Measurements from ENCODE around the gene MYL9.
"Not testable (repeated sequence)": the region's sequence is repeated elsewhere in the genome, so short reads cannot be mapped to it uniquely, and the experiment has no call there.

MYL9 gene

GRCh38 chr20:36541227-36541767 lies at the start of gene MYL9:
MYL9 (plus strand) TSS chr20:36541519; CDS start chr20:36544885, 3,366 bp downstream.
- DNase-seq (ENCODE audit: low spot score) = no peak

GRCh38 chr20:36491901-36492617 lies 49.3 kb upstream of the MYL9 start:
- DNase-seq (ENCODE audit: low spot score) = peak; percentile 59

- DNase-seq (ENCODE audit: low spot score) = no peak
Observed at GRCh38 chr20:36493051-36493800, 48.1 kb upstream of the MYL9 start.

GRCh38 chr20:36493801-36494114 lies 47.6 kb upstream of the MYL9 start:
- DNase-seq (ENCODE audit: low spot score) = no peak

- no peak for DNase-seq (ENCODE audit: low spot score)
Observed at GRCh38 chr20:36496707-36497669, 44.3 kb upstream of the MYL9 start.

- no peak for DNase-seq (ENCODE audit: low spot score)
Observed at GRCh38 chr20:36497856-36498255, 43.5 kb upstream of the MYL9 start.

- DNase-seq (ENCODE audit: low spot score) = no peak
Observed at GRCh38 chr20:36498386-36499179, 42.7 kb upstream of the MYL9 start.

DNA sequence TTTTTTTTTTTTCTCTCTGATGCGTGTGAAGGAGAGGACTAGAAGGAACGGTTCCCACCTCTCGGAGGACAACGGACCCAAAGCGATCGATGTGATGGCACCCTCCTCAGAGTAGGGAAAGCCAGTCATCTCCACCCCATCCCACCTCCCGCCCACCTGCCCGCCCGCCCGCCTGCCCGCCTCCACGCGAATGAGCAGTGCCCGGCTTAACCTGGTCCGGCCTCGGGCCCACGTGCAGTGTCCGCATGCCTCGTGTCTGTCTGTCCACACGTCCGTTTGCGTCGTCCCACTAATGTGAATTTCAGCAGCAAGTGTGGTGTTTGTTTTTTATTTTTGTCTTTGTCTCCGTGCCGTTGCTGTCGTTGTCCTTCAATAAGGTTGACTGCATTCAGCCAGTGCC lies 42.1 kb upstream of the MYL9 start:
- DNase-seq (ENCODE audit: low spot score) = no peak

DNA sequence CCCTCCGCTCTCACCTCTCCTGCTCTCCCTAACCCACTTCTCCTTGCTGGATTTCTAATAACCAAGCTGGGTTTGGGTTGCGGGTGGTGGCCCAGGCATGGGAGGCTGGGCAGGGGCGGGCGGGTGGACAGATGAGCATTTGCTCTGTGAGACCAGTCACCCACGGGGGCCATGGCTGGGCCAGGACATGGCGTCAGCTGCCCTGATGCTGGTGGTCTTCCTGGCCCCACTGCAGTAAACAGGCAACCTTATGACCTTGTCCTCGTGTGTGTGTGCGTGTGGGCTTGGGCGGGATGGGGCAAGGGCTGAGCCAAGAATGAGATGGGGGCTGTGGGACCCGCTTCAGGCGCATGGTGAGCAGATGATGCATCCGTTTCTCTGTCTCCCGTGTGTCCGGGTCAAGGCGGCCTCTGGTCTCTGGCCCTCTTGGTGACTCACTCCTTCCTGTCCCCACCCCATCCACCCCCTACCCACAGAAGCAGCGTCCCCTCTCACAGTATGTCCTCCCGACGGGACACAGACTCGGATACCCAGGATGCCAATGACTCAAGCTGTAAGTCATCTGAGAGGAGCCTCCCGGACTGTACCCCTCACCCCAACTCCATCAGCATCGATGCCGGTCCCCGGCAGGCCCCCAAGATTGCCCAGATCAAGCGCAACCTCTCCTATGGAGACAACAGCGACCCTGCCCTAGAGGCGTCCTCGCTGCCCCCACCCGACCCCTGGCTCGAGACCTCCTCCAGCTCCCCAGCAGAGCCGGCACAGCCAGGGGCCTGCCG lies 41.4 kb upstream of the MYL9 start:
- DNase-seq (ENCODE audit: low spot score) = no peak

- DNase-seq (ENCODE audit: low spot score) = peak; percentile 12
Observed at GRCh38 chr20:36501367-36502006, 39.8 kb upstream of the MYL9 start.

DNA sequence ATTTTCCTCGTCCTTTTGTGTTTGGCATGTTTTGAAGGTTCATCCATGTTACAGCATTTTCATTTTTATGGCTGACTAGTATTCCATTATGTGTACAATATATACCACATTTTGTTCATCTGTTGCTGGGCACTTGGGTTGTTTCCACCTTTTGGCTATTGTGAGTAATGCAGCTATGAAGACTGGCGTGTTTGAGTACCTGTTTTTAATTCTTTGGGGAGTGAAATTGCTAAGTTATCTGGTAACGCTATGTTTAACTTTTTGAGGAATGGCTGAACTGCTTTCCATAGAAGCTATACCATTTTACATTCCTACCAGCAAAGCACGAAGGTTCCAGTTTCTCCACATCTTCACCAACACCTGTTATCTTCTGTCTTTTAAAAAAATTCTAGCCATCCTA lies 37.0 kb upstream of the MYL9 start:
- DNase-seq (ENCODE audit: low spot score) = no peak

GRCh38 chr20:36506253-36506652 lies 35.1 kb upstream of the MYL9 start:
- DNase-seq (ENCODE audit: low spot score) = peak; percentile 26

DNA sequence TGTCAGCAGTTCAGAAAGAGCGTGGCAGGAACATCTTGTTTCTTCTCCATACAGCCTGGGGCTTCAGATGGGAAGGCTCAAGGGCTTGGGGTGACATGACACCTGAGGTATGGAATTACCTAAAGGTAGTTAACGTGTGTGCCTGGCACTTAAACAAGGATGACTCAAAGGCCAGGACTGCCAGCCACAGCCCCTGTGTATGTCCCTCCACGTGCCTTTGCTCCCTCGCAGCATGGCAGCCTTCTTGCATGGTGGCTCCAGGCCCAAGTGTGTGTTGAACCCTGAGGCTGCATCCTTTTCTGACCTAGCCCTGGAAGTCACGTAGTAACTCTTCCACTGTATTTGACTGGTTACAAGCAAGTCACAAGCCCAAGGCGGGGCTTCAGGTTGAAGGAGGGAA lies 33.6 kb upstream of the MYL9 start:
- no peak for DNase-seq (ENCODE audit: low spot score)

- DNase-seq (ENCODE audit: low spot score) = no peak
Observed at GRCh38 chr20:36519012-36519719, 22.2 kb upstream of the MYL9 start.

- DNase-seq (ENCODE audit: low spot score) = no peak
Observed at GRCh38 chr20:36519944-36520343, 21.4 kb upstream of the MYL9 start.

DNA sequence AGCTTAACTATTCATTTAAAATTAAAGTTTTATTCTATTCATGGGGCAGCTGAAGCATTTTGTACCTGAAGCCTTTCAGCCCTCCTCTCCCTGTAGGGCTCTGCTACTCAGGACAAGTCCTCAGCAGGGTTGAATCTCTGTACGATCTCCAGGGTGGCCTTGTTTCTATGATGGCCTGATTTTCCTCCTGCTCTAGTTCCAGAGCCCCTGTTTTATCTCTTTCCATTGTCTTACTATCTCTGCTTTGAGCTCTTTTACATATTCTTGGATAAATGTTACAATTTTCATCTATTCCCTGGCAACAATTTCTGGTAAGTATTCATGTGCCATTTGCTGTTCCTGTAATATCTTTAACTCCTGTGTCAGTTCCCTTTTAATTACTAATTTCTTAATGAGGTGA lies 19.8 kb upstream of the MYL9 start:
- no peak for DNase-seq (ENCODE audit: low spot score)

DNA sequence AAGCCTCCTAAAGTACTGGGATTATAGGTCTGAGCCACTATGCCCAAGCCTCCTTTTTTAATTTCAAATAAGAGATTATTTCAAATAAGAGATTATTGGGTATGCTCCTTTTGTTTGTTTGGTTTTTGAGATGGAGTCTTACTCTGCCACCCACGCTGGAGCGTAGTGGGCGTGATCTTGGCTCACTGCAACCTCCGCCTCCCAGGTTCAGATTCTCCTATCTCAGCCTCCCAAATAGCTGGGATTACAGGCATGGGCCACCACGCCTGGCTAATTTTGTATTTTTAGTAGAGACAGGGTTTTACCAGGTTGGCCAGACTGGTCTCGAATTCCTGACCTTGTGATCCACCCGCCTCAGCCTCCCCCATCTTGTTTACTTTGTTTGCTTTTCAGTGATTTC lies 18.9 kb upstream of the MYL9 start:
- DNase-seq (ENCODE audit: low spot score) = not testable (repeated sequence)

- no peak for DNase-seq (ENCODE audit: low spot score)
Observed at GRCh38 chr20:36523341-36523740, 18.0 kb upstream of the MYL9 start.

DNA sequence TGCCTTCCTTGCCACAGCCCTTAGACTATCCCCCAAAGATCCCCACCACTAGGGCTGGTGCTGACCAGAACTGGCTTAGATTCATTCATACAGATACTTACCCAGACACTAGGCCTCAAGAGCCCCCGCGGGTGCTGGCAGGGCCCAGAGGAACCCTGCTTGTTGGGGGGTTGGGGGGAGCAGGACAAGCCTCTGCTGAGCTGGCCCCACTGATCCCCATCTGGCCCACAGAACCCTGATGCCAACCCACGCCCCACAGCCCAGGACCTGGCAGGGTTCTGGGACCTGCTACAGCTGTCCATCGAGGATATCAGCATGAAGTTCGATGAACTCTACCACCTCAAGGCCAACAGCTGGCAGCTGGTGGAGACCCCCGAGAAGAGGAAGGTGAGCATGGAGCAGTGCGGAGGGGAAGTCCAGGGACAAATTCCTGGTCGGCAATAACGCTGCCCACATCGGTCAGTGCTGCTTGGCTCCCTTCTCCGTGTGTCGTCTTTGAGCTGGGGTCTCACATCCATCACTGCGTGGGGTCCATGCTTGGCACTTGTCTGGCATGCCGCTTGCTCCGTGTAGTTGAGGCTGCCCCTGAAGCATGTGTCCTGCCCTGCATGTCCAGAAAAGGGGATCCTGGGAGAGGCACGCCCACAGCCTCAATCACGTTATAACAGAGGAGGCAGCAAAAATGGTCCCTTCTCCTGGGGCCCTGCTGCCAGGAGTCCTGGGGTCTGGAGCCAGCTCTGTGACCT lies 15.5 kb upstream of the MYL9 start:
- DNase-seq (ENCODE audit: low spot score) = no peak
